GM19455 (cell line): Measurements from ENCODE around the gene ARID3C.
"Not testable (repeated sequence)": the region's sequence is repeated elsewhere in the genome, so short reads cannot be mapped to it uniquely, and the experiment has no call there.

ENCODE experiments used
- ATAC-seq: cut with Tn5 transposase; IDR thresholded peaks from one replicate; pipeline ENCODE4 v1.9.1; 2021; ENCODE audit not compliant: unreplicated experiment

ARID3C gene

GRCh38 chr9:34652602-34653000 is 23.7 kb upstream of the ARID3C start:
- ATAC-seq, result no peak

GRCh38 chr9:34651876-34652601 is 23.2 kb upstream of the ARID3C start, which contains the start of gene IL11RA:
TSS of gene IL11RA (plus strand) at chr9:34652185. CDS start at chr9:34655218, 3,033 bp downstream.
- ATAC-seq, result no peak

GRCh38 chr9:34651321-34651720 is 22.5 kb upstream of the ARID3C start:
- no peak for ATAC-seq

- ATAC-seq, result no peak
Measured at GRCh38 chr9:34650816-34651215, 21.9 kb upstream of the ARID3C start.

GRCh38 chr9:34648673-34649072 is 19.8 kb upstream of the ARID3C start:
- no peak for ATAC-seq

- ATAC-seq, result no peak
Measured at GRCh38 chr9:34647651-34648050, 18.8 kb upstream of the ARID3C start.

- no peak for ATAC-seq
Measured at GRCh38 chr9:34647084-34647403, 18.2 kb upstream of the ARID3C start.

- peak; percentile 86 for ATAC-seq
Measured at GRCh38 chr9:34646211-34647083, 17.6 kb upstream of the ARID3C start, which contains the start of gene GALT. TSS of gene GALT (plus strand) at chr9:34646675. CDS start at chr9:34646705, 30 bp downstream.

GRCh38 chr9:34644766-34645314 is 16.0 kb upstream of the ARID3C start:
- ATAC-seq, result no peak

- no peak for ATAC-seq
Measured at GRCh38 chr9:34642679-34643078, 13.8 kb upstream of the ARID3C start.

- not testable (repeated sequence) for ATAC-seq
Measured at GRCh38 chr9:34639322-34639721, 10.5 kb upstream of the ARID3C start.

GRCh38 chr9:34638138-34638445 is 9.2 kb upstream of the ARID3C start:
- no peak for ATAC-seq

- peak; percentile 87 for ATAC-seq
Measured at GRCh38 chr9:34637356-34638137, 8.7 kb upstream of the ARID3C start, which contains the start of gene SIGMAR1. TSS of gene SIGMAR1 (minus strand) at chr9:34637787. CDS start at chr9:34637697, 90 bp downstream.

GRCh38 chr9:34636791-34637355 is 8.0 kb upstream of the ARID3C start:
- ATAC-seq, result peak; percentile 26

GRCh38 chr9:34635556-34635955 is 6.7 kb upstream of the ARID3C start:
- ATAC-seq, result no peak

GRCh38 chr9:34634551-34635248 is 5.8 kb upstream of the ARID3C start:
- ATAC-seq, result no peak

GRCh38 chr9:34633851-34634550 is 5.1 kb upstream of the ARID3C start:
- ATAC-seq, result no peak

GRCh38 chr9:34633166-34633565 is 4.3 kb upstream of the ARID3C start:
- no peak for ATAC-seq

- ATAC-seq, result no peak
Measured at GRCh38 chr9:34630402-34631154, 1.7 kb upstream of the ARID3C start.
